IMR-90 (cell line): ENCODE data around the gene PSMD2. TPM values are rescaled to one million over a fixed set of nuclear protein-coding genes. Genes with fewer than 3 reads are reported as not detected.

Experiments used
- ATAC-seq: fragments of 200-7000 bp; cut with Tn5 transposase; 2 replicates; pipeline ENCODE4 v1.9.1; 2020; ENCODE audit warnings: low read depth, mild to moderate bottlenecking, moderate library complexity
- BruUV-seq: library from RNA; stranded (reverse); fragments of 400-500 nt; replicated peaks from 2 replicates; lab custom pipeline; 2021; lab: Mats Ljungman, UMichigan
- CTCF ChIA-PET: fragments of 300-600 bp; formaldehyde crosslinking; extraction: SDS; loops from one replicate; lab custom pipeline; 2021; ENCODE audit warnings: antibody characterized with exemption; lab: Yijun Ruan, JAX
- POLR2A ChIA-PET: fragments of 300-600 bp; sonication (Branson Sonifier 250); formaldehyde crosslinking; loops from one replicate; lab custom pipeline; 2022; ENCODE audit warnings: antibody characterized with exemption; ENCODE audit not compliant: unreplicated experiment; lab: Charles Lee
- DNase-seq: peaks from one replicate; pipeline ENCODE4 v3.0.0; 2013
- H2AFZ ChIP-seq: replicated peaks from 2 replicates; pipeline ENCODE3; 2013; ENCODE audit warnings: low read length, mild to moderate bottlenecking; ENCODE audit not compliant: poor library complexity
- H2AK5ac ChIP-seq: 2 replicates; pipeline ENCODE4 v1.6.1; 2013; ENCODE audit warnings: low read depth, low read length, inconsistent platforms
- H2AK9ac ChIP-seq: replicated peaks from 2 replicates; pipeline ENCODE3; 2013; ENCODE audit warnings: mild to moderate bottlenecking, low read depth, low read length, moderate library complexity; ENCODE audit not compliant: poor library complexity
- H2BK120ac ChIP-seq: 2 replicates; pipeline ENCODE4 v1.6.1; 2013; ENCODE audit warnings: low read depth, low read length, inconsistent platforms
- H2BK15ac ChIP-seq: 3 replicates; pipeline ENCODE4 v1.6.1; 2013; ENCODE audit warnings: low read depth, low read length, inconsistent platforms
- H2BK20ac ChIP-seq: 2 replicates; pipeline ENCODE4 v1.6.1; 2013; ENCODE audit warnings: low read depth, mild to moderate bottlenecking, inconsistent platforms, low read length, moderate library complexity
- H2BK5ac ChIP-seq: 2 replicates; pipeline ENCODE4 v1.6.1; 2013; ENCODE audit warnings: mild to moderate bottlenecking, low read depth, low read length, inconsistent platforms; ENCODE audit not compliant: poor library complexity, severe bottlenecking
- H3K14ac ChIP-seq: replicated peaks from 2 replicates; pipeline ENCODE4 v1.6.1; 2013; ENCODE audit warnings: low read depth, low read length, inconsistent platforms
- H3K18ac ChIP-seq: 2 replicates; pipeline ENCODE4 v1.6.1; 2013; ENCODE audit warnings: low read depth, low read length, control low read depth
- H3K23ac ChIP-seq: 2 replicates; pipeline ENCODE4 v1.6.1; 2013; ENCODE audit warnings: low read depth, low read length, inconsistent platforms
- H3K27ac ChIP-seq: 2 replicates; pipeline ENCODE4 v1.5.1; 2013; ENCODE audit warnings: mild to moderate bottlenecking, control low read depth, low read length; ENCODE audit not compliant: insufficient read depth
- H3K27me3 ChIP-seq: 2 replicates; pipeline ENCODE4 v1.6.1; 2013; ENCODE audit warnings: low read length; ENCODE audit not compliant: control insufficient read depth, insufficient read depth
- H3K36me3 ChIP-seq: 2 replicates; pipeline ENCODE4 v1.6.1; 2013; ENCODE audit warnings: low read length, mixed read lengths; ENCODE audit not compliant: control insufficient read depth, insufficient read depth
- H3K4ac ChIP-seq: 2 replicates; pipeline ENCODE4 v1.6.1; 2013; ENCODE audit warnings: low read depth, low read length, inconsistent platforms
- H3K4me1 ChIP-seq: 2 replicates; pipeline ENCODE4 v1.6.1; 2013; ENCODE audit warnings: low read length, mixed read lengths; ENCODE audit not compliant: control insufficient read depth, insufficient read depth
- H3K4me2 ChIP-seq: 2 replicates; pipeline ENCODE4 v1.6.1; 2013; ENCODE audit warnings: low read depth, mild to moderate bottlenecking, control low read depth, low read length, moderate library complexity
- H3K4me3 ChIP-seq: 2 replicates; pipeline ENCODE4 v1.5.1; 2013; ENCODE audit warnings: low read depth, mild to moderate bottlenecking, control low read depth, low read length, moderate library complexity; ENCODE audit not compliant: insufficient read depth
- H3K56ac ChIP-seq: 2 replicates; pipeline ENCODE4 v1.6.1; 2013; ENCODE audit warnings: low read length, inconsistent platforms; ENCODE audit not compliant: insufficient read depth; ENCODE audit errors: extremely low read depth
- H3K79me1 ChIP-seq, 2 experiments: 2 replicates each; pipeline ENCODE4 v1.6.1; 2013; ENCODE audit warnings: low read length in 2 of 2, inconsistent platforms in 1 of 2, low read depth in 1 of 2
- H3K9ac ChIP-seq: 2 replicates; pipeline ENCODE4 v1.6.1; 2013; ENCODE audit warnings: low read depth, low read length, control low read depth
- H3K9me1 ChIP-seq: 2 replicates; pipeline ENCODE4 v1.6.1; 2013; ENCODE audit warnings: low read length, inconsistent platforms; ENCODE audit not compliant: insufficient read depth
- H3K9me3 ChIP-seq: 2 replicates; pipeline ENCODE4 v1.6.1; 2013; ENCODE audit warnings: low read length; ENCODE audit not compliant: control insufficient read depth, insufficient read depth
- H4K20me1 ChIP-seq: 2 replicates; pipeline ENCODE4 v1.6.1; 2013; ENCODE audit warnings: low read length, inconsistent platforms; ENCODE audit not compliant: insufficient read depth
- H4K5ac ChIP-seq: 2 replicates; pipeline ENCODE4 v1.6.1; 2013; ENCODE audit warnings: mild to moderate bottlenecking, low read depth, low read length, control low read depth
- H4K8ac ChIP-seq, 2 experiments: 2 replicates each; pipeline ENCODE4 v1.6.1; 2013; ENCODE audit warnings: low read depth in 2 of 2, low read length in 2 of 2, control low read depth in 1 of 2, inconsistent platforms in 1 of 2
- H4K91ac ChIP-seq: 2 replicates; pipeline ENCODE4 v1.6.1; 2013; ENCODE audit warnings: low read depth, low read length, inconsistent platforms; ENCODE audit not compliant: insufficient read depth
- BHLHE40 ChIP-seq: fragments of 150-350 bp; IDR thresholded peaks from 2 replicates; pipeline ENCODE4 v1.6.1; 2016; ENCODE audit warnings: mild to moderate bottlenecking, low read depth, low read length
- CEBPB ChIP-seq: IDR thresholded peaks from 2 replicates; pipeline ENCODE4 v1.6.1; 2012; ENCODE audit warnings: low read depth, low read length, improper control_type of control experiment
- CHD1 ChIP-seq: IDR thresholded peaks from 2 replicates; pipeline ENCODE4 v1.6.1; 2012; ENCODE audit warnings: low read depth, low read length, improper control_type of control experiment
- FOS ChIP-seq: fragments of 150-350 bp; IDR thresholded peaks from 2 replicates; pipeline ENCODE4 v1.6.1; 2016; ENCODE audit warnings: low read depth, low read length
- MAFK ChIP-seq: IDR thresholded peaks from 2 replicates; pipeline ENCODE4 v1.6.1; 2012; ENCODE audit warnings: low read depth, low read length, improper control_type of control experiment
- MAZ ChIP-seq: IDR thresholded peaks from 2 replicates; pipeline ENCODE4 v1.6.1; 2012; ENCODE audit warnings: low read depth, mild to moderate bottlenecking, low read length, improper control_type of control experiment, moderate library complexity, borderline replicate concordance
- RCOR1 ChIP-seq: IDR thresholded peaks from 2 replicates; pipeline ENCODE4 v1.6.1; 2012; ENCODE audit warnings: mild to moderate bottlenecking, low read length, improper control_type of control experiment; ENCODE audit not compliant: insufficient replicate concordance
- RFX5 ChIP-seq: IDR thresholded peaks from 2 replicates; pipeline ENCODE4 v1.8.0; 2012; ENCODE audit warnings: low read depth, mild to moderate bottlenecking, low read length, moderate library complexity
- SMC3 ChIP-seq: fragments of 150-350 bp; IDR thresholded peaks from 2 replicates; pipeline ENCODE4 v1.6.1; 2016; ENCODE audit warnings: low read depth, mild to moderate bottlenecking, antibody characterized with exemption, low read length, moderate library complexity
- WGBS, 2 experiments: methylation state at CpG; one replicate each; pipeline versions ENCODE4 v1.1.5 to v1.1.7; 2013; ENCODE audit warnings: missing lambda C conversion rate in 2 of 2; ENCODE audit not compliant: insufficient read length in 1 of 2; ENCODE audit errors: extremely low coverage in 2 of 2; 5-methylcytosine and 5-hydroxymethylcytosine counted together
- dilution Hi-C: fragments of 300-500 bp; cut with HindIII; formaldehyde crosslinking; loops from one replicate; pipeline ENCODE4 v1.14.3; 2018; ENCODE audit warnings: low sequenced_read_pairs; ENCODE audit not compliant: unreplicated experiment
- in situ Hi-C: fragments of 300-500 bp; cut with MboI; formaldehyde crosslinking; loops from 3 replicates; pipeline ENCODE4 v1.14.3; 2019; ENCODE audit warnings: low sequenced_read_pairs, inconsistent platforms, mixed read lengths
- intact Hi-C: fragments of 100-400 bp; cut with micrococcal nuclease; formaldehyde crosslinking; loops from 2 replicates; pipeline ENCODE4 v1.10.0; 2022
- polyA plus RNA-seq, 3 experiments: library from polyadenylated mRNA; depleted of rRNA; stranded (reverse); fragments of >200 nt; gene quantifications; 2 replicates each; pipeline ENCODE4 v1.2.3, GENCODE V29; 2012; ENCODE audit warnings: low replicate concordance in 1 of 3
- total RNA-seq: library from RNA; depleted of rRNA; stranded (reverse); fragments of >200 nt; gene quantifications from 2 replicates; pipeline ENCODE4 v1.2.3, GENCODE V29; 2012
- TF ChIP-seq, protein P1 (sequence below): fragments of 150-350 bp; IDR thresholded peaks from 2 replicates; pipeline ENCODE4 v1.6.1; 2017; ENCODE audit warnings: mild to moderate bottlenecking, antibody characterized with exemption, low read length, low read depth

Gene PSMD2
- total and polyA plus RNA-seq, 2 of the 4 experiments (the other 2 are of a cell fraction): 514 to 872 TPM

DNA sequence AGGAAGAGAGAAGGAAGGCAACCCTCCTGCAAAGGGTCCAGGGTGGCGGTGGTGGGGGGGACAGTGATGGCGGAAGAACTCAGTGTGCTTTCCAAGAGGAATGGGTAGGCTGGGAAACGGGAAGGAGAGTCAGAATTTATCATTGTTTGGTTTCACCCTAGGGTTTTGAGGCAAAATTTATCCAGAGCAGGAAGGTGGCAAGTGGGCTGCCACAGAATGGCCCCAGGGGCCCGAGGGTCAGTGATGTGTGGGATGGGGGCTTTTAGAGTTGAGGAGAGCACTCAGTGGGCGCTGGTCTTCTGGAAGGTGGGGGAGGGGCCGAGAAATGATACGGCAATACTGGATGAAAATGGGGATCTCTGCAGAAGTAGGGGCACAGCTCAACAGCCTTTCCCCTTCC is 38.9 kb downstream of the PSMD2 start:
- H3K4me2 ChIP-seq: peak overlapping the region; percentile 29

More for the DNA sequence above, 38.9 kb downstream of the PSMD2 start:
- Histone ChIP-seq H3K18ac (no peak overlapping the region), H2AFZ (peak overlapping the region; percentile 82), H2AK9ac (peak overlapping the region; percentile 81), H3K27me3 (no peaks in the 10 kb centered on the region), H2BK120ac (no peak overlapping the region; the same call in 1 of the 2 replicates), H3K9me1 (peaks cover 23% of the 10 kb centered on the region), H3K4ac (peak overlapping the region; percentile 62; the same call in 1 of the 2 replicates), H2AK5ac (peak overlapping the region; percentile 84), H2BK15ac (no peak overlapping the region), H3K4me3 (no peak overlapping the region), H2BK20ac (0 out of 2 replicates have a peak overlapping the region, but pooled peaks have one; percentile 22), H3K27ac (peak overlapping the region; percentile 24), H3K9ac (no peak overlapping the region; the same call in 1 of the 2 replicates), H3K56ac (no peak overlapping the region), H3K4me1 (peaks cover 33% of the 10 kb centered on the region), H3K23ac (peak overlapping the region; percentile 68; the same call in 1 of the 2 replicates), H3K79me1 (peaks cover 23 to 87% of the 10 kb centered on the region in 2 experiments), H3K9me3 (no peaks in the 10 kb centered on the region), H4K5ac (no peak overlapping the region), H4K20me1 (peaks cover 45% of the 10 kb centered on the region), H2BK5ac (peak overlapping the region; percentile 27), H4K91ac (no peak overlapping the region), H3K36me3 (peaks cover 32% of the 10 kb centered on the region), H3K14ac (peak overlapping the region; percentile 19; the same call in 1 of the 2 replicates), H4K8ac (peak overlapping the region in 1 of 2 experiments; percentile 48; a peak in 1 of 4 replicates)
- intact Hi-C loops: no loop called here
- in situ Hi-C loops: no loop called here
- dilution Hi-C loops: no loop called here
- 100% methylated on average over 2 of the region's 7 CpGs; no CpG with 5 or more reads in 1 of the 2 experiments for WGBS, 2 experiments
- ChIA-PET POLR2A (interaction anchor here (2.2 kb wide), 1 partner anchor 23 kb away, joined by 5 read pairs; no protein-coding TSS in a partner anchor), CTCF (no interaction called here)
- BruUV-seq: no TSS peak
- no peak for TF ChIP-seq MAFK
- no peak for TF ChIP-seq CHD1
- no peak for TF ChIP-seq BHLHE40
- TF ChIP-seq, protein P1, sequence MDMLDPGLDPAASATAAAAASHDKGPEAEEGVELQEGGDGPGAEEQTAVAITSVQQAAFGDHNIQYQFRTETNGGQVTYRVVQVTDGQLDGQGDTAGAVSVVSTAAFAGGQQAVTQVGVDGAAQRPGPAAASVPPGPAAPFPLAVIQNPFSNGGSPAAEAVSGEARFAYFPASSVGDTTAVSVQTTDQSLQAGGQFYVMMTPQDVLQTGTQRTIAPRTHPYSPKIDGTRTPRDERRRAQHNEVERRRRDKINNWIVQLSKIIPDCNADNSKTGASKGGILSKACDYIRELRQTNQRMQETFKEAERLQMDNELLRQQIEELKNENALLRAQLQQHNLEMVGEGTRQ: no peak
- no peak for TF ChIP-seq RFX5
- TF ChIP-seq SMC3: no peak
- TF ChIP-seq MAZ: no peak
- TF ChIP-seq FOS: no peak
- no peak for TF ChIP-seq CEBPB
- no peak for TF ChIP-seq RCOR1
- no peak for DNase-seq
- no peak for ATAC-seq
